OCI-LY3 (cell line): ENCODE results near the gene ATP6V0A4.
"Not testable (repeated sequence)": the region's sequence is repeated elsewhere in the genome, so short reads cannot be mapped to it uniquely, and the experiment has no call there.

Experiments
- H2AFZ ChIP-seq: fragments of 200-600, 300-600 bp; shearing (Covaris generic); 2 replicates; pipeline ENCODE4 v1.6.0; 2014; ENCODE audit warnings: antibody characterized with exemption, low read depth, low read length
- H3K27ac ChIP-seq: fragments of 200-600, 300-600 bp; sonication (generic); 2 replicates; pipeline ENCODE4 v1.5.1; 2014; ENCODE audit warnings: mild to moderate bottlenecking, low read length, moderate library complexity, mixed read lengths
- H3K27me3 ChIP-seq: fragments of 200-600, 300-600 bp; sonication (generic); 2 replicates; pipeline ENCODE4 v1.6.1; 2014; ENCODE audit warnings: low read depth, low read length, mixed read lengths
- H3K36me3 ChIP-seq: fragments of 200-600, 300-600 bp; sonication (generic); replicated peaks from 2 replicates; pipeline ENCODE3; 2014; ENCODE audit warnings: low read depth, low read length, mixed read lengths
- H3K4me1 ChIP-seq: fragments of 300-600, 200-600 bp; sonication (generic); 2 replicates; pipeline ENCODE4 v1.6.1; 2014; ENCODE audit warnings: low read length, mixed read lengths
- H3K4me2 ChIP-seq: fragments of 200-600, 300-600 bp; sonication (generic); 2 replicates; pipeline ENCODE4 v1.6.1; 2014; ENCODE audit warnings: low read length, mixed read lengths
- H3K4me3 ChIP-seq: fragments of 300-600, 200-600 bp; sonication (generic); 2 replicates; pipeline ENCODE4 v1.5.1; 2014; ENCODE audit warnings: antibody characterized with exemption, mild to moderate bottlenecking, low read length, moderate library complexity
- H3K79me2 ChIP-seq: fragments of 300-600, 200-600 bp; shearing (Covaris generic); 2 replicates; pipeline ENCODE4 v1.6.1; 2014; ENCODE audit warnings: mild to moderate bottlenecking, low read length, mixed read lengths
- H3K9ac ChIP-seq: fragments of 300-600, 200-600 bp; shearing (Covaris generic); 2 replicates; pipeline ENCODE4 v1.6.0; 2014; ENCODE audit warnings: mild to moderate bottlenecking, low read length, moderate library complexity
- H3K9me3 ChIP-seq: fragments of 200-600, 300-600 bp; shearing (Covaris generic); 2 replicates; pipeline ENCODE4 v1.6.1; 2014; ENCODE audit warnings: low read length, mixed read lengths; ENCODE audit not compliant: insufficient read depth
- H4K20me1 ChIP-seq: fragments of 200-600, 300-600 bp; sonication (generic); 2 replicates; pipeline ENCODE4 v1.6.1; 2016; ENCODE audit warnings: low read length, mixed read lengths; ENCODE audit not compliant: insufficient read depth
- CTCF ChIP-seq: fragments of 200-600, 300-600 bp; sonication (generic); IDR thresholded peaks from 2 replicates; pipeline ENCODE4 v1.5.1; 2014; ENCODE audit warnings: antibody characterized with exemption, low read length, low read depth
- EZH2phosphoT487 ChIP-seq: fragments of 200-600 bp; shearing (Covaris generic); IDR thresholded peaks from 2 replicates; pipeline ENCODE4 v1.6.1; 2018; ENCODE audit warnings: antibody characterized with exemption, mixed run types, low read depth

Gene ATP6V0A4

GRCh38 chr7:138691178-138691577 lies 106.8 kb downstream of the ATP6V0A4 start:
- Histone ChIP-seq H3K9me3 (no peaks in the 10 kb centered on the region), H3K36me3 (peaks cover 5% of the 10 kb centered on the region), H3K27me3 (no peaks in the 10 kb centered on the region), H3K4me2 (no peak overlapping the region), H3K79me2 (no peaks in the 10 kb centered on the region), H3K4me3 (no peak overlapping the region), H4K20me1 (no peaks in the 10 kb centered on the region), H3K4me1 (peaks cover 11% of the 10 kb centered on the region), H3K9ac (no peak overlapping the region), H3K27ac (no peak overlapping the region), H2AFZ (no peak overlapping the region)
- no peak for TF ChIP-seq CTCF
- TF ChIP-seq EZH2phosphoT487 = no peak

GRCh38 chr7:138690495-138690894 lies 107.5 kb downstream of the ATP6V0A4 start:
- Histone ChIP-seq H3K9ac (no peak overlapping the region), H4K20me1 (no peaks in the 10 kb centered on the region), H3K4me2 (no peak overlapping the region), H3K4me3 (no peak overlapping the region), H3K27me3 (no peaks in the 10 kb centered on the region), H2AFZ (no peak overlapping the region), H3K27ac (no peak overlapping the region), H3K79me2 (no peaks in the 10 kb centered on the region), H3K4me1 (peaks cover 11% of the 10 kb centered on the region), H3K36me3 (peaks cover 5% of the 10 kb centered on the region), H3K9me3 (no peaks in the 10 kb centered on the region)
- TF ChIP-seq EZH2phosphoT487 = no peak
- no peak for TF ChIP-seq CTCF

DNA sequence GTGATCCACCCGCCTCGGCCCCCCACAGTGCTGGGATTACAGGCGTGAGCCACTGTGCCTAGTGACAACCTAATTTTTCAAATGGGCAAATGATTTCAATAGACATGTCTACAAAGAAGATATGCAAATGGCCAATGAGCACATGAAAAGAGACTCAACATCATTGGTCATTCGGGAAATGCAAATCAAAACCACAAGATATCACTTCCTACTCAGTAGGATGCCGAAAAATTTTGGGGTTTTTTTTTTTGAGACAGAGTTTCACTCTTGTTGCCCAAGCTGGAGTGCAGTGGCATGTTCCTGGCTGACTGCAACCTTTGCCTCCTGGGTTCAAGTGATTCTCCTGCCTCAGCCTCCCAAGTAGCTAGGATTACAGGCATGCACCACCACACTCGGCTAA lies 110.0 kb downstream of the ATP6V0A4 start:
- H4K20me1 ChIP-seq, H3K4me2 ChIP-seq, H3K9me3 ChIP-seq, H3K27me3 ChIP-seq, H2AFZ ChIP-seq, H3K9ac ChIP-seq, H3K4me3 ChIP-seq, H3K79me2 ChIP-seq, H3K36me3 ChIP-seq, H3K27ac ChIP-seq: not testable (repeated sequence)
- peaks cover 11% of the 10 kb centered on the region for H3K4me1 ChIP-seq

DNA sequence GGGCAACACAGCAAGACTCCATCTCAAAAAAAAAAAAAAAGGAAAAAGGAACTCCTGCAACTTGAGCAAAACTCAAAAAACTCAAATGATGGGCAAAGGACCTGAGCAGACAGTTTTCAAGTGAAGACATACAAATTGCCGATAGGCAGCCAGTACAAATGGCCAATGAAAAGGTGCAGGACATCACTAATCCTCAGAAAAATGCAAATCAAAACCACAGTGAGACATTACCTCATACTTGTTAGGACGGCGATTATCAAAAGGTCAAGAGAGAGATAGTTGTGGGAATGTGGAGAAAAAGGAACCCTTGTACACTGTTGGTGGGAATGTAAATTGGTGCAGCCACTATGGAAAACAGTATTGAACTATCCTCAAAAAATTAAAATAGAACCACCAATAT lies 113.7 kb downstream of the ATP6V0A4 start:
- Histone ChIP-seq H3K4me3 (no peak overlapping the region), H3K4me2 (no peak overlapping the region), H3K79me2 (no peaks in the 10 kb centered on the region), H3K27me3 (0 out of 2 replicates have a peak, but pooled peaks cover 3% of the 10 kb centered on the region), H3K9ac (no peak overlapping the region), H3K36me3 (peaks cover 5% of the 10 kb centered on the region), H3K4me1 (peaks cover 14% of the 10 kb centered on the region), H3K27ac (no peak overlapping the region), H2AFZ (no peak overlapping the region), H3K9me3 (no peaks in the 10 kb centered on the region), H4K20me1 (no peaks in the 10 kb centered on the region)
- TF ChIP-seq CTCF = no peak
- no peak for TF ChIP-seq EZH2phosphoT487

GRCh38 chr7:138679793-138680192 lies 118.2 kb downstream of the ATP6V0A4 start:
- Histone ChIP-seq H4K20me1 (no peaks in the 10 kb centered on the region), H3K27me3 (0 out of 2 replicates have a peak, but pooled peaks cover 3% of the 10 kb centered on the region), H3K27ac (no peak overlapping the region), H3K9ac (no peak overlapping the region), H3K4me2 (no peak overlapping the region), H3K36me3 (no peaks in the 10 kb centered on the region), H3K9me3 (no peaks in the 10 kb centered on the region), H3K79me2 (no peaks in the 10 kb centered on the region), H3K4me1 (peaks cover 3% of the 10 kb centered on the region; the same call in 1 of the 2 replicates), H2AFZ (no peak overlapping the region), H3K4me3 (no peak overlapping the region)
- TF ChIP-seq EZH2phosphoT487 (no peak), CTCF (no peak)
